ENCODE data around the gene LSM7.

The LSM7 gene

DNA sequence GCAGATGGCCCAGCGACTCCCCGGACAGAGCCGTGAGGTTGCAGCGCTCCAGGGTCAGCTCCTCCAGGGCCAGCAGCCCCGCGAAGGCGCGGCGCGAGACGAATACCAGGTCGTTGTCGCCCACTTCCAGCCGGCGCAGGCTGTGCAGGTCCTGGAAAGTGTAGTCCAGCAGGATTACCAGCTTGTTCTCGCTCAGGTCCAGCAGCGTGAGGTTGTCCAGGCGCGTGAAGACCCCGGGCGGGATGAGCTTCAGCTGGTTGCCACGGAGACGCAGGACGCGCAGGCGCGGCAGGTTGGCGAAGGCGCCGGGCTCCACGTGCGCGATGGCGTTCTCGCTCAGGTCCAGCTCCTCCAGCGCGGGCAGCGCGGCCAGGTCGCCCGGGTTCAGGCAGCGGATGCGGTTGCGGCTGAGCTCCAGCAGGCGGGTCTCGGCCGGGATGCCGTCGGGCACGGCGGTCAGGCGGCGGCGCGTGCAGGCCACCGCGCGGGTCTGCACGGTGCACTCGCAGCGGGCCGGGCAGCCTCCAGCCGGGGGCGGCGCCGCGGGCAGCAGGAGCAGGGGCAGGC, 37.1 kb downstream of the LSM7 start:
- no peak overlapping the region for H2BK15ac ChIP-seq (ENCODE audit: low read length)
- H4K8ac ChIP-seq (ENCODE audit: low read depth, low read length): no peak overlapping the region
- H3K9ac ChIP-seq (ENCODE audit: low read depth, low read length, poor library complexity): peak overlapping the region; percentile 60
- H3K18ac ChIP-seq (ENCODE audit: low read length): peak overlapping the region; percentile 90
- H2BK12ac ChIP-seq (ENCODE audit: low read length): no peak overlapping the region
- WGBS, 2 donors (ENCODE audit: extremely low coverage in 2 of 2, insufficient read length in 2 of 2, insufficient replicate concordance in 1 of 2): no CpG with 5 or more reads among the region's 67 CpGs
- no peak overlapping the region for H4K91ac ChIP-seq (ENCODE audit: low read depth, low read length, poor library complexity)
- H2BK5ac ChIP-seq (ENCODE audit: low read length): peak overlapping the region; percentile 75
- peaks cover 3% of the 10 kb centered on the region for H3K79me1 ChIP-seq (ENCODE audit: low read depth, low read length)
- peak overlapping the region; percentile 93 for H3K23ac ChIP-seq (ENCODE audit: low read depth, low read length, poor library complexity)
- H3K36me3 ChIP-seq (replicated peaks in 1 of 2; ENCODE audit: control insufficient read depth in 2 of 2, insufficient read depth in 2 of 2, low read length in 2 of 2): no peaks in the 10 kb centered on the region
- H3K9me3 ChIP-seq (replicated peaks in 1 of 2; ENCODE audit: control insufficient read depth in 2 of 2, insufficient read depth in 1 of 2, low read depth in 1 of 2, low read length in 2 of 2): peaks cover 0 to 4% of the 10 kb centered on the region in 2 donors
- peaks cover 5 to 15% of the 10 kb centered on the region in 2 donors for H3K4me1 ChIP-seq (ENCODE audit: control insufficient read depth in 2 of 2, insufficient read depth in 1 of 2, low read depth in 1 of 2, low read length in 2 of 2)
- no peak overlapping the region for H2AFZ ChIP-seq (ENCODE audit: low read length)
- H3K4me2 ChIP-seq (ENCODE audit: insufficient read depth, low read length, poor library complexity, severe bottlenecking): peak overlapping the region; percentile 91
- DNase-seq (ENCODE audit: low spot score): peak; percentile 71
- H2BK120ac ChIP-seq (ENCODE audit: low read depth, low read length): no peak overlapping the region
- no peak overlapping the region for H2AK5ac ChIP-seq (ENCODE audit: low read depth, low read length)
- H3K4ac ChIP-seq (ENCODE audit: low read length): no peak overlapping the region
- peak overlapping the region in 1 of 2 donors; percentile 73 for H3K4me3 ChIP-seq (ENCODE audit: low read length in 2 of 2)
- peak overlapping the region; percentile 71 for H3K14ac ChIP-seq (ENCODE audit: low read length)
- no peak overlapping the region for H3K27ac ChIP-seq (replicated peaks; ENCODE audit: low read length)
- peaks cover 38 to 71% (median 42%) of the 10 kb centered on the region in 3 experiments for H3K27me3 ChIP-seq (ENCODE audit: control insufficient read depth in 3 of 3, insufficient read depth in 3 of 3, low read depth in 1 of 3, low read length in 3 of 3)

DNA sequence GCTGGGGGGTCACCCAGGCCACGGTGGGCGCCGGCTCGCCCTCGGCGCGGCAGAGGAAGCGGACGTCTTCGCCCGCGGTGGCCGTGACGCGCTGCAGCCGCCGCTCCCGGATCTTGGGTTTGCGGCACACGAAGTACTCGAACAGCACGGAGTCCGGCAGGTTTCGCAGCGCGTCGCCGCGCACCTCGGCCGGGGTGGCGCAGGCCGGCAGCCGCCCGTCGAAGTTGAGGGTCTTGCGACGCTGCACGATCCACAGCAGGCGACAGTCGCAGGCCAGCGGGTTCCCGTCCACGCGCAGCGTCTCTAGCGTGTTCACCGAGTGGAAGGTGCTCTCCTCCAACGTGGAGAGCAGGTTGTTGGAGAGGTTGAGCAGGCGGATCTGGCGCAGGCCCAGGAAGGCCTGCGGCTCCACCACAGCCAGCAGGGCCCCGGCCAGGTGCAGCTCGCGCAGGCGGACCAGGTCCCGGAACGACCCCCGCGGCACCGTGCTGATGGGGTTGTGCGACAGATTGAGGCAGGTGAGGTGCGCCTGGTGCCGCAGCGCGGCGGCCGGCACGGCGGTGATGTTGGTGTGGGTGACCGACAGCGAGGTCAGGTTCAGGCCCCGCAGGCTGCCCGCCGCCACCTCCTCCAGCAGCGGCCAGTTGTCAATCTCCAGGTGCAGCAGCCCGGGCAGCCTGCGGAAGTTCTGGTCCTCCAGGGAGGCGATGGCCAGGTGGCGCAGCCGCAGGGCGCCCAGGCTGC, 37.8 kb downstream of the LSM7 start:
- Histone ChIP-seq H3K27ac (replicated peaks; ENCODE audit: low read length) (no peak overlapping the region), H4K8ac (ENCODE audit: low read depth, low read length) (no peak overlapping the region), H3K4me1 (ENCODE audit: control insufficient read depth in 2 of 2, insufficient read depth in 1 of 2, low read depth in 1 of 2, low read length in 2 of 2) (peaks cover 5 to 15% of the 10 kb centered on the region in 2 donors), H3K9ac (ENCODE audit: low read depth, low read length, poor library complexity) (peak overlapping the region; percentile 60), H3K9me3 (replicated peaks in 1 of 2; ENCODE audit: control insufficient read depth in 2 of 2, insufficient read depth in 1 of 2, low read depth in 1 of 2, low read length in 2 of 2) (peaks cover 0 to 4% of the 10 kb centered on the region in 2 donors), H4K91ac (ENCODE audit: low read depth, low read length, poor library complexity) (no peak overlapping the region), H3K79me1 (ENCODE audit: low read depth, low read length) (peaks cover 3% of the 10 kb centered on the region), H2BK5ac (ENCODE audit: low read length) (no peak overlapping the region), H2BK15ac (ENCODE audit: low read length) (peak overlapping the region; percentile 85), H2BK12ac (ENCODE audit: low read length) (no peak overlapping the region), H2AK5ac (ENCODE audit: low read depth, low read length) (peak overlapping the region; percentile 37), H3K36me3 (replicated peaks in 1 of 2; ENCODE audit: control insufficient read depth in 2 of 2, insufficient read depth in 2 of 2, low read length in 2 of 2) (no peaks in the 10 kb centered on the region), H3K27me3 (ENCODE audit: control insufficient read depth in 3 of 3, insufficient read depth in 3 of 3, low read depth in 1 of 3, low read length in 3 of 3) (peaks cover 38 to 73% (median 38%) of the 10 kb centered on the region in 3 experiments), H3K14ac (ENCODE audit: low read length) (peak overlapping the region; percentile 71), H3K18ac (ENCODE audit: low read length) (peak overlapping the region; percentile 64), H3K4me3 (ENCODE audit: low read length in 2 of 2) (peak overlapping the region in 1 of 2 donors; percentile 73), H3K4me2 (ENCODE audit: insufficient read depth, low read length, poor library complexity, severe bottlenecking) (peak overlapping the region; percentile 91), H2AFZ (ENCODE audit: low read length) (peak overlapping the region; percentile 73), H3K4ac (ENCODE audit: low read length) (no peak overlapping the region), H3K23ac (ENCODE audit: low read depth, low read length, poor library complexity) (peak overlapping the region; percentile 93), H2BK120ac (ENCODE audit: low read depth, low read length) (no peak overlapping the region)
- DNase-seq (ENCODE audit: low spot score): no peak
- WGBS, 2 donors (ENCODE audit: extremely low coverage in 2 of 2, insufficient read length in 2 of 2, insufficient replicate concordance in 1 of 2): no CpG with 5 or more reads among the region's 82 CpGs

DNA sequence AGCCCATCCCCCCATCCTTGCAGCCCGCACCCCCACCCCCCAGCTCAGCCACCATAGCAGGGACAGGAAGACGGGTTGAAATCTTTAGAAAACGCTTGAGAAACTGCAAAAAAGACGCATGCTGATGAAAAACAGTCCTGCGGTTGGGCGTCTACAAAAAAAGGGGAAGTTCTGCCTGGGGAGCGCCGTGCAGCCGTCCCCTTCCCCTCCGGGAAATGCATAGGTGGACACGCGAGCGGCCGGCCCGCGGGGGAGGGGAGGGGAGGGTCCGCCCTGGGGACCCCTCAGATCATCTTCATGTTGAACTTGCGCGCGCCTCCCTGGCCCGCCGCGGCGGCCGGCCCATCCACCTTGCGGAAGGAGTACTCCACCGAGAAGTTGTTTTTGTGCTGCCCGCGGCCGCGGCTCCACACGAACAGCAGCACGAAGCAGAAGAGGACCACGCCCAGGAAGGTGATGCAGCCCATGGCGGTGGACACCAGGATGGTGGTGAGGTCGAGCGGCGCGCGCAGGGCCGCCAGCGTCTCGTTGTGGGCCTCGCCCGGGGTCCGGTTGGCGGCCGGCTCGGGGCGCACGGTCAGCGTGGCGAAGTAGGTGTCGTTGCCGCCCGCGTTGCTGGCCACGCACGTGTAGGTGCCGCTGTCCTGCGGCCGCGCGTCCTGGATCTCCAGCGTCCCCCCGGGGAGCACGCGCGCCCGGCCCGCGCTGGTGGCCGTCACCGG, 38.5 kb downstream of the LSM7 start:
- Histone ChIP-seq H3K27ac (replicated peaks; ENCODE audit: low read length) (no peak overlapping the region), H2BK12ac (ENCODE audit: low read length) (no peak overlapping the region), H2AFZ (ENCODE audit: low read length) (peak overlapping the region; percentile 73), H2BK15ac (ENCODE audit: low read length) (no peak overlapping the region), H3K9ac (ENCODE audit: low read depth, low read length, poor library complexity) (no peak overlapping the region), H3K36me3 (replicated peaks in 1 of 2; ENCODE audit: control insufficient read depth in 2 of 2, insufficient read depth in 2 of 2, low read length in 2 of 2) (no peaks in the 10 kb centered on the region), H2AK5ac (ENCODE audit: low read depth, low read length) (no peak overlapping the region), H3K4me1 (ENCODE audit: control insufficient read depth in 2 of 2, insufficient read depth in 1 of 2, low read depth in 1 of 2, low read length in 2 of 2) (peaks cover 2 to 14% of the 10 kb centered on the region in 2 donors), H3K14ac (ENCODE audit: low read length) (peak overlapping the region; percentile 71), H3K27me3 (ENCODE audit: control insufficient read depth in 3 of 3, insufficient read depth in 3 of 3, low read depth in 1 of 3, low read length in 3 of 3) (peaks cover 37 to 69% (median 38%) of the 10 kb centered on the region in 3 experiments), H4K8ac (ENCODE audit: low read depth, low read length) (no peak overlapping the region), H3K9me3 (replicated peaks in 1 of 2; ENCODE audit: control insufficient read depth in 2 of 2, insufficient read depth in 1 of 2, low read depth in 1 of 2, low read length in 2 of 2) (peaks cover 0 to 4% of the 10 kb centered on the region in 2 donors), H4K91ac (ENCODE audit: low read depth, low read length, poor library complexity) (no peak overlapping the region), H3K4me3 (ENCODE audit: low read length in 2 of 2) (no peak overlapping the region), H3K4me2 (ENCODE audit: insufficient read depth, low read length, poor library complexity, severe bottlenecking) (peak overlapping the region; percentile 33), H3K4ac (ENCODE audit: low read length) (no peak overlapping the region), H3K79me1 (ENCODE audit: low read depth, low read length) (peaks cover 3% of the 10 kb centered on the region), H2BK5ac (ENCODE audit: low read length) (no peak overlapping the region), H2BK120ac (ENCODE audit: low read depth, low read length) (no peak overlapping the region), H3K18ac (ENCODE audit: low read length) (peak overlapping the region; percentile 64), H3K23ac (ENCODE audit: low read depth, low read length, poor library complexity) (peak overlapping the region; percentile 93)
- whole genome bisulfite sequencing, 2 donors (ENCODE audit: extremely low coverage in 2 of 2, insufficient read length in 2 of 2, insufficient replicate concordance in 1 of 2): no CpG with 5 or more reads among the region's 74 CpGs
- no peak for DNase-seq (ENCODE audit: low spot score)

Data from neuronal stem cell (in vitro differentiated cells).